Gastrocnemius medialis (tissue), 4 donors: ENCODE results near the gene CCIN. TPM values are rescaled to one million over a fixed set of nuclear protein-coding genes. Genes with fewer than 3 reads are reported as not detected.

Source experiments
- ATAC-seq, 2 donors: fragments of 150-250 bp; one replicate each; pipeline ENCODE4 v1.9.1; 2016
- DNase-seq, 2 donors: peaks; one replicate each; pipeline ENCODE4 v3.0.0-alpha.2; 2019
- H3K27ac ChIP-seq, 4 donors: fragments of 200-600 bp; sonication (generic); 1 replicate in 1 of 4; 2 replicates in 3 of 4; pipeline ENCODE4 v1.5.1; 2016 to 2018; ENCODE audit warnings: mild to moderate bottlenecking in 2 of 4, moderate library complexity in 1 of 4
- H3K27me3 ChIP-seq, 3 donors: fragments of 200-600 bp; sonication (generic) in 2 of 3; 1 replicate in 1 of 3; 2 replicates in 2 of 3; pipeline versions ENCODE4 v1.5.1 to v1.6.0; 2016 to 2019; ENCODE audit warnings: mild to moderate bottlenecking in 1 of 3, moderate library complexity in 1 of 3
- H3K36me3 ChIP-seq, 2 donors: fragments of 200-600 bp; sonication (generic) in 1 of 2; one replicate each; pipeline ENCODE4 v1.5.1; 2017 to 2018
- H3K4me1 ChIP-seq, 2 donors: fragments of 200-600 bp; sonication (generic) in 1 of 2; one replicate each; pipeline ENCODE4 v1.5.1; 2016 to 2017; ENCODE audit warnings: mild to moderate bottlenecking in 2 of 2
- H3K4me3 ChIP-seq, 4 donors: fragments of 200-600 bp; sonication (generic) in 3 of 4; 1 replicate in 1 of 4; 2 replicates in 3 of 4; pipeline ENCODE4 v1.5.1; 2016 to 2019; ENCODE audit warnings: mild to moderate bottlenecking in 2 of 4
- H3K9me3 ChIP-seq, 3 donors: fragments of 200-600 bp; sonication (generic) in 2 of 3; 1 replicate in 1 of 3; 2 replicates in 2 of 3; pipeline ENCODE4 v1.5.1; 2016 to 2019
- CTCF ChIP-seq, 5 experiments: fragments of 450-650 bp in 3 of 5; fragments of 200-600 bp in 2 of 5; sonication (generic) in 2 of 5; IDR thresholded peaks in 4 of 5; conservative IDR thresholded peaks in 1 of 5; 1 replicate in 4 of 5; 2 replicates in 1 of 5; pipeline ENCODE4 v1.5.1; 2016 to 2019; ENCODE audit warnings: antibody characterized with exemption in 5 of 5, mild to moderate bottlenecking in 3 of 5, moderate library complexity in 3 of 5
- POLR2A ChIP-seq, 2 donors: fragments of 450-650 bp; IDR thresholded peaks; one replicate each; pipeline ENCODE4 v1.6.1; 2017; ENCODE audit warnings: antibody characterized with exemption in 2 of 2, mild to moderate bottlenecking in 2 of 2, moderate library complexity in 2 of 2
- in situ Hi-C, 4 donors: fragments of 200-750 bp; cut with MboI; loops; one replicate each; pipeline versions ENCODE4 v1.15.0 to v1.8.0; 2017; ENCODE audit warnings: low sequenced_read_pairs in 4 of 4
- intact Hi-C: fragments of 100-400 bp; cut with DNase I; formaldehyde crosslinking; loops from one replicate; pipeline ENCODE4 v1.15.1; 2023; ENCODE audit warnings: low total_unique reads
- total RNA-seq, 4 donors: library from RNA; depleted of rRNA; stranded (reverse); fragments of >200 nt; gene quantifications; one replicate each; pipeline versions ENCODE4 v1.1.0 to v1.2.3, GENCODE V29; 2016

Gene CCIN
- total RNA-seq, 4 donors from 2014 or later = not detected

DNA sequence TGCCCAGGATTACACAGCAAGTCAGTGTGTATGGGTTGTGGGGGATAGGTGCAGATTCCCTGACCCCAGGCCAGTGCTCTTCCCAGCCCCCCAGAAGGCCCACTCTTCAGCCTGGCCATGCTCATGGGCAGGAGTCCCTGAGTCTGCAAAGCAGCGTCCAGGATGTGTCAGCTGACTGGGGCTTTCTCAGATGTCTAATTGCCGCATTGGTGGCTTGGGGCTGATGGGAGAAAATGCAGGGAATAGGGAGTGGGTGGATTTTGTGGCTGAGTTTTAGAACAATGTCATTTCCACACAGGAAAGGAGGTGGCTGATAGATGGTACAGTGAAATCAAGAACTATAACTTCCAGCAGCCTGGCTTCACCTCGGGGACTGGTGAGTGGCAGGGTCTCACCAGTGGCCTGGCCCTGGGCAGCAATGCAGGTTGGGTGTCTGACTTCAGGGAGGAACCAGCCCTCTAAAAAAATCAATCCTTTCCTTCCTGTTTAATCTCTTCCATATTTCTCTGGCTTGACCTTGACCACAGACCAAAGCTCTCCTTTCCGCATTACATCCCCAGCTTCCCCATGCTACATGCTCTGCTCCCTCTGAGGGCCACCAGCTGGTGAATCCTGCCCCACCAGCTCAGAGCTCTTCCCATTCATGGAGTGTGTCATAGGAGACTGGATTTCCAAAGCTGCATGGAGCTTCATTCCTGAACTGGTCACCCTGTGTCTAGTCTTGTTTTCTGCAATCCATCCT lies 18.4 kb upstream of the CCIN start:
- H3K27me3 ChIP-seq = no peaks in the 10 kb centered on the region
- TF ChIP-seq CTCF (IDR thresholded peaks at IDR 0.05 in 4 of 5, conservative IDR thresholded peaks at IDR 0.05 in 1 of 5) = no peak
- TF ChIP-seq POLR2A (IDR thresholded peaks at IDR 0.05) = no peak
- ATAC-seq (no peak), DNase-seq (no peak)
- H3K27ac ChIP-seq = peak overlapping the region in 2 of 4 donors; percentile 24 to 44
- H3K9me3 ChIP-seq = no peaks in the 10 kb centered on the region
- H3K36me3 ChIP-seq = no peaks in the 10 kb centered on the region
- H3K4me3 ChIP-seq = no peak overlapping the region
- in situ Hi-C loops = no loop called here
- peaks cover 7 to 8% of the 10 kb centered on the region in 2 donors for H3K4me1 ChIP-seq
- intact Hi-C loops = no loop called here

- H3K9me3 ChIP-seq = no peaks in the 10 kb centered on the region
- TF ChIP-seq POLR2A (IDR thresholded peaks at IDR 0.05) = no peak
- TF ChIP-seq CTCF (IDR thresholded peaks at IDR 0.05 in 4 of 5, conservative IDR thresholded peaks at IDR 0.05 in 1 of 5) = no peak
- in situ Hi-C loops = no loop called here
- intact Hi-C loops = no loop called here
- DNase-seq (no peak), ATAC-seq (no peak)
- no peaks in the 10 kb centered on the region for H3K36me3 ChIP-seq
- H3K4me3 ChIP-seq = no peak overlapping the region
- peak overlapping the region in 3 of 4 donors; percentile 24 to 44 (median 36) for H3K27ac ChIP-seq
- no peaks in the 10 kb centered on the region for H3K27me3 ChIP-seq
- peaks cover 7 to 8% of the 10 kb centered on the region in 2 donors for H3K4me1 ChIP-seq
Measured at GRCh38 chr9:36151316-36152210, 17.6 kb upstream of the CCIN start.

DNA sequence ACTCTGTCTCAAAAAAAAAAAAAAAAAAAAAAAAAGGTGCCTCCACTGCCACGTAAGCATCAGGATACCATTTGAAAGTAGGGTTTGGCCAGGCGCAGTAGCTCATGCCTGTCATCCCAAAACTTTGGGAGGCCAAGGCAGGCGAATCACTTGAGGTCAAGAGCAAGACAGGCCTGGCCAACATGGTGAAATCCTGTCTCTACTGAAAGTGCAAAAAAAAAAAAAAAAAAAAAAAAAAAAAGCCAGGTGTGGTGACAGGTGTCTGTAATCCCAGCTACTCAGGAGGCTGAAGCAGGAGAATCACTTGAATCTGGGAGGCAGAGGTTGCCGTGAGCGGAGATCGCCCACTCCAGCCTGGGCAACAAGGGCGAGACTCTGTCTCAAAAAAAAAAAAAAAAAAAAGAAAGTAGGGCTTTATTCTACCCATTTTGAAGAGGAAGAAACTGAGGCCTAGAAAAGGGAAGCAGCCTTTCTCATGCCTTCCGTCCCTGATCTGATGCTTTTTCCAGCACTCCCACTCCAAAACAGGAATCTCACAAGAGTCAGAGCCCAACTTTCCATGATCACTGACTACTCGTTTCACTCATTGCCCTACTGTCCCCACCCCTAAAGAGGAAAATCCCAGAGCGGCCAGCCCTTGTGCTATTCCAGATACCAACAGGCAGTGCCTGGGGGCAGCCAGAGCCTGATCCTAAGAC lies 16.3 kb upstream of the CCIN start:
- Histone ChIP-seq H3K36me3 (no peaks in the 10 kb centered on the region), H3K9me3 (no peaks in the 10 kb centered on the region), H3K4me1 (peaks cover 5 to 8% of the 10 kb centered on the region in 2 donors), H3K27me3 (no peaks in the 10 kb centered on the region), H3K4me3 (no peak overlapping the region), H3K27ac (peak overlapping the region in 2 of 4 donors; percentile 41 to 59)
- DNase-seq (no peak), ATAC-seq (no peak)
- TF ChIP-seq POLR2A (IDR thresholded peaks at IDR 0.05) = no peak
- no peak for TF ChIP-seq CTCF (IDR thresholded peaks at IDR 0.05 in 4 of 5, conservative IDR thresholded peaks at IDR 0.05 in 1 of 5)
- intact Hi-C loops = no loop called here
- in situ Hi-C loops = no loop called here

GRCh38 chr9:36153746-36154145 lies 15.4 kb upstream of the CCIN start:
- ATAC-seq (no peak), DNase-seq (no peak)
- TF ChIP-seq POLR2A (IDR thresholded peaks at IDR 0.05) (no peak), CTCF (IDR thresholded peaks at IDR 0.05 in 4 of 5, conservative IDR thresholded peaks at IDR 0.05 in 1 of 5) (no peak)
- H3K9me3 ChIP-seq = no peaks in the 10 kb centered on the region
- no peak overlapping the region for H3K4me3 ChIP-seq
- H3K27me3 ChIP-seq = no peaks in the 10 kb centered on the region
- intact Hi-C loops = no loop called here
- in situ Hi-C loops = no loop called here
- H3K4me1 ChIP-seq = peaks cover 0 to 5% of the 10 kb centered on the region in 2 donors
- H3K27ac ChIP-seq = peak overlapping the region in 3 of 4 donors; percentile 49 to 64 (median 59)
- H3K36me3 ChIP-seq = no peaks in the 10 kb centered on the region
